MM.1S (cell line): Measurements from ENCODE around the gene ICA1L.

ENCODE experiments used
- CTCF ChIP-seq: fragments of 300-600 bp; sonication (generic); IDR thresholded peaks from 2 replicates; pipeline ENCODE4 v1.5.1; 2016; ENCODE audit warnings: antibody characterized with exemption, low read length, mixed read lengths
- EZH2 ChIP-seq: fragments of 300-600 bp; sonication (generic); optimal IDR thresholded peaks from 2 replicates; pipeline ENCODE3; 2017; ENCODE audit warnings: low read depth, mild to moderate bottlenecking, antibody characterized with exemption, low read length, mixed read lengths

DNA sequence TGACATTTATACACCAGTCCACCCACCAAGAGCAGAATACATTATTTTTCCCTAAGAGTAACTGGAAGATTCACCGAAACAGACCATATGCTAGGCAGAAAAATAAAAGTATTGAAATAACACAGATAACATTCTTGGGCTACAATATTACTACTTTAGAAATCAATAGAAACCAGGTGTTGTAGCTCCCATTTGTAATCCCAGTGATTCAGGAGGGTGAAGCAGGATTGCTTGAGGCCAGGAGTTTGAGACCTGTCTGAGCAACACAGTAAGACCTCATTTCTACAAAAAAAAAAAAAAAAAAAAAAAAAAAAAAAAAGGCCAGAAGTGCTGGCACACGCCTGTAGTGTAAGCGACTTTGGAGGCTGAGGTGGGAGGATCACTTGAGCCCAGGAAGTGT, 9.6 kb downstream of the ICA1L start:
- TF ChIP-seq CTCF (no peak), EZH2 (no peak)
